ENCODE results near the gene CTNNA2. TPM values are rescaled to one million over a fixed set of nuclear protein-coding genes. Genes with fewer than 3 reads are reported as not detected.

Gene CTNNA2
- total RNA-seq, 1 donor from 2014 or later: 3.5 TPM

DNA sequence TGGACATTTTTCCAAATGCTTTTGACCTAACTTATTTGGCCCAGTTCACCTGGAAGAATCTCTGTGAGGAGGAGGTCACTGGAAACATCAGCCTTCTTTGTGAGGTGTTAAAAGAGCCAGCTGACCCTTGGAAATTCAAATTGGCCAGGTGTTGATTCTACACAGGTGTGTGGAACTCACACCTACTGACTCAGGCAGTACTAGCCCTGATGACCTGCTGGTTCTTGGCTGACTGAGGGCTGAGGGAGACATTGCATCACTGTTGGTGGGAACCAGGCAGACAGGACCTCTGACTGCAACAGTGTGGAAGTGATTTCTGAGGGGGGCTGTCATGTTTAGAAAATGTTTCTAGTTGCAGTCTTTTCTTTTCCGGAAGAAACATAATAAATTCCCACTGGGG, 1033.9 kb downstream of the CTNNA2 start:
- TF ChIP-seq, protein P1, sequence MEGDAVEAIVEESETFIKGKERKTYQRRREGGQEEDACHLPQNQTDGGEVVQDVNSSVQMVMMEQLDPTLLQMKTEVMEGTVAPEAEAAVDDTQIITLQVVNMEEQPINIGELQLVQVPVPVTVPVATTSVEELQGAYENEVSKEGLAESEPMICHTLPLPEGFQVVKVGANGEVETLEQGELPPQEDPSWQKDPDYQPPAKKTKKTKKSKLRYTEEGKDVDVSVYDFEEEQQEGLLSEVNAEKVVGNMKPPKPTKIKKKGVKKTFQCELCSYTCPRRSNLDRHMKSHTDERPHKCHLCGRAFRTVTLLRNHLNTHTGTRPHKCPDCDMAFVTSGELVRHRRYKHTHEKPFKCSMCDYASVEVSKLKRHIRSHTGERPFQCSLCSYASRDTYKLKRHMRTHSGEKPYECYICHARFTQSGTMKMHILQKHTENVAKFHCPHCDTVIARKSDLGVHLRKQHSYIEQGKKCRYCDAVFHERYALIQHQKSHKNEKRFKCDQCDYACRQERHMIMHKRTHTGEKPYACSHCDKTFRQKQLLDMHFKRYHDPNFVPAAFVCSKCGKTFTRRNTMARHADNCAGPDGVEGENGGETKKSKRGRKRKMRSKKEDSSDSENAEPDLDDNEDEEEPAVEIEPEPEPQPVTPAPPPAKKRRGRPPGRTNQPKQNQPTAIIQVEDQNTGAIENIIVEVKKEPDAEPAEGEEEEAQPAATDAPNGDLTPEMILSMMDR (IDR thresholded peaks at IDR 0.05; ENCODE audit: insufficient read depth, low read length, poor library complexity, severe bottlenecking): no peak
- Histone ChIP-seq H3K36me3 (ENCODE audit: control insufficient read depth, insufficient read depth, low read length) (no peaks in the 10 kb centered on the region), H3K4me3 (ENCODE audit: low read depth, low read length) (no peak overlapping the region), H3K27me3 (ENCODE audit: control insufficient read depth, insufficient read depth, low read length) (no peaks in the 10 kb centered on the region)
- DNase-seq (ENCODE audit: low read depth): no peak

DNA sequence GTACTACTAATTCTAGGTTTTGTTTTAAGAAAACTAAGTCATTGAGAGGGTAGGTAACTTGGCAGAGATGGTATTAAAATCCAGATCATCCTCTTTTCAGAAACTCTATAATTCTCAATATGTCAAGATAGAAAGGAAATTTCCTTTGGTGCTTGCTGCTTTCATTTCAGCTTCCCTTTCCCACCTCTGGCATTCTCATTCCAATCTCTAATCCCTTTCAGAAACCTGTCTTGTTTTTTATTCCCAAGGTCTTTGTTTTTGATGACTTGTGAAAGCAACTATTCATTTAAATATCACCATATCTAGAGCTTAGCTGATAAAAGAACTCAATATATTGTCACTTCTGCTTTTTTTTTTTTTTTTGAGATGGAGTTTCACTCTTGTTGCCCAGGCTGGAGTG, 1034.5 kb downstream of the CTNNA2 start:
- no peak for DNase-seq (ENCODE audit: low read depth)
- Histone ChIP-seq H3K27me3 (ENCODE audit: control insufficient read depth, insufficient read depth, low read length) (no peaks in the 10 kb centered on the region), H3K4me3 (ENCODE audit: low read depth, low read length) (no peak overlapping the region), H3K36me3 (ENCODE audit: control insufficient read depth, insufficient read depth, low read length) (no peaks in the 10 kb centered on the region)
- TF ChIP-seq, protein P1 (IDR thresholded peaks at IDR 0.05; ENCODE audit: insufficient read depth, low read length, poor library complexity, severe bottlenecking): no peak

DNA sequence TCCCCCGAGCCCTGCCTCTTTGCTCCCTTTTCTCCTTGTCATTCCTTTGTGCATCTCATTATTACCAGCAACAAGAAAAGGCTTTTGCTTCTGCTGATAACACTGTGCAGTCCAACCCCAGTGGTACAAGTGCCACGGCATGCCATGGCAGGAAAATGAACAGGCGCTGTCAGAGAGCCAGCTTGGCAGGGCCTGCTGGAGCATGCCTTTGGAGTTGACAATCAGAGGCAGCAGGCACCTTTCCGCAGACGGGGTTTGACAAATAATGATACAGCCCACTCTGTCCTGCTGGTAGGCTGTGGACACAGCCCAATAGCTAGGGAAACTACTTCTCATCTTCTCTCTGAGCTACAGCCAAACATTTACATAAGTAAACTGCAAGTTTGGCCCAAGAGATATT, 1035.6 kb downstream of the CTNNA2 start:
- no peaks in the 10 kb centered on the region for H3K27me3 ChIP-seq (ENCODE audit: control insufficient read depth, insufficient read depth, low read length)
- TF ChIP-seq, protein P1 (IDR thresholded peaks at IDR 0.05; ENCODE audit: insufficient read depth, low read length, poor library complexity, severe bottlenecking): no peak
- H3K36me3 ChIP-seq (ENCODE audit: control insufficient read depth, insufficient read depth, low read length): no peaks in the 10 kb centered on the region
- no peak overlapping the region for H3K4me3 ChIP-seq (ENCODE audit: low read depth, low read length)
- no peak for DNase-seq (ENCODE audit: low read depth)

- Histone ChIP-seq H3K27me3 (ENCODE audit: control insufficient read depth, insufficient read depth, low read length) (no peaks in the 10 kb centered on the region), H3K4me3 (ENCODE audit: low read depth, low read length) (no peak overlapping the region), H3K36me3 (ENCODE audit: control insufficient read depth, insufficient read depth, low read length) (no peaks in the 10 kb centered on the region)
- DNase-seq (ENCODE audit: low read depth): no peak
- TF ChIP-seq, protein P1 (IDR thresholded peaks at IDR 0.05; ENCODE audit: insufficient read depth, low read length, poor library complexity, severe bottlenecking): no peak
Observed at GRCh38 chr2:80549901-80550300, 1037.0 kb downstream of the CTNNA2 start.

- Histone ChIP-seq H3K27me3 (ENCODE audit: control insufficient read depth, insufficient read depth, low read length) (no peaks in the 10 kb centered on the region), H3K36me3 (ENCODE audit: control insufficient read depth, insufficient read depth, low read length) (no peaks in the 10 kb centered on the region), H3K4me3 (ENCODE audit: low read depth, low read length) (no peak overlapping the region)
- DNase-seq (ENCODE audit: low read depth): no peak
- TF ChIP-seq, protein P1 (IDR thresholded peaks at IDR 0.05; ENCODE audit: insufficient read depth, low read length, poor library complexity, severe bottlenecking): no peak
Observed at GRCh38 chr2:80560326-80560725, 1047.5 kb downstream of the CTNNA2 start.

GRCh38 chr2:80568011-80568410, 1055.2 kb downstream of the CTNNA2 start:
- no peaks in the 10 kb centered on the region for H3K36me3 ChIP-seq (ENCODE audit: control insufficient read depth, insufficient read depth, low read length)
- TF ChIP-seq, protein P1 (IDR thresholded peaks at IDR 0.05; ENCODE audit: insufficient read depth, low read length, poor library complexity, severe bottlenecking): no peak
- DNase-seq (ENCODE audit: low read depth): no peak
- no peak overlapping the region for H3K4me3 ChIP-seq (ENCODE audit: low read depth, low read length)
- no peaks in the 10 kb centered on the region for H3K27me3 ChIP-seq (ENCODE audit: control insufficient read depth, insufficient read depth, low read length)
